GM12891 (cell line): Measurements from ENCODE around the gene NEK9.

ENCODE experiments used
- POLR2A ChIP-seq: IDR thresholded peaks from 2 replicates; pipeline ENCODE4 v1.6.1; 2011; ENCODE audit warnings: low read depth, low read length, control low read depth
- TAF1 ChIP-seq: IDR thresholded peaks from 2 replicates; pipeline ENCODE4 v1.6.1; 2011; ENCODE audit warnings: low read depth, low read length, control low read depth

- TF ChIP-seq POLR2A = no peak
- no peak for TF ChIP-seq TAF1
Observed at GRCh38 chr14:75069121-75069810, 57.6 kb downstream of the NEK9 start, which contains the start of gene ZC2HC1C.
